IMR-90 (cell line): Measurements from ENCODE around the gene DOCK10. TPM values are rescaled to one million over a fixed set of nuclear protein-coding genes. Genes with fewer than 3 reads are reported as not detected.

Experiments
- ATAC-seq: fragments of 200-7000 bp; cut with Tn5 transposase; 2 replicates; pipeline ENCODE4 v1.9.1; 2020; ENCODE audit warnings: low read depth, mild to moderate bottlenecking, moderate library complexity
- BruUV-seq: library from RNA; stranded (reverse); fragments of 400-500 nt; replicated peaks from 2 replicates; lab custom pipeline; 2021; lab: Mats Ljungman, UMichigan
- CTCF ChIA-PET: fragments of 300-600 bp; formaldehyde crosslinking; extraction: SDS; loops from one replicate; lab custom pipeline; 2021; ENCODE audit warnings: antibody characterized with exemption; lab: Yijun Ruan, JAX
- POLR2A ChIA-PET: fragments of 300-600 bp; sonication (Branson Sonifier 250); formaldehyde crosslinking; loops from one replicate; lab custom pipeline; 2022; ENCODE audit warnings: antibody characterized with exemption; ENCODE audit not compliant: unreplicated experiment; lab: Charles Lee
- DNase-seq: peaks from one replicate; pipeline ENCODE4 v3.0.0; 2013
- H2AFZ ChIP-seq: replicated peaks from 2 replicates; pipeline ENCODE3; 2013; ENCODE audit warnings: low read length, mild to moderate bottlenecking; ENCODE audit not compliant: poor library complexity
- H2AK5ac ChIP-seq: 2 replicates; pipeline ENCODE4 v1.6.1; 2013; ENCODE audit warnings: low read depth, low read length, inconsistent platforms
- H2AK9ac ChIP-seq: replicated peaks from 2 replicates; pipeline ENCODE3; 2013; ENCODE audit warnings: mild to moderate bottlenecking, low read depth, low read length, moderate library complexity; ENCODE audit not compliant: poor library complexity
- H2BK120ac ChIP-seq: 2 replicates; pipeline ENCODE4 v1.6.1; 2013; ENCODE audit warnings: low read depth, low read length, inconsistent platforms
- H2BK15ac ChIP-seq: 3 replicates; pipeline ENCODE4 v1.6.1; 2013; ENCODE audit warnings: low read depth, low read length, inconsistent platforms
- H2BK20ac ChIP-seq: 2 replicates; pipeline ENCODE4 v1.6.1; 2013; ENCODE audit warnings: low read depth, mild to moderate bottlenecking, inconsistent platforms, low read length, moderate library complexity
- H2BK5ac ChIP-seq: 2 replicates; pipeline ENCODE4 v1.6.1; 2013; ENCODE audit warnings: mild to moderate bottlenecking, low read depth, low read length, inconsistent platforms; ENCODE audit not compliant: poor library complexity, severe bottlenecking
- H3K14ac ChIP-seq: replicated peaks from 2 replicates; pipeline ENCODE4 v1.6.1; 2013; ENCODE audit warnings: low read depth, low read length, inconsistent platforms
- H3K18ac ChIP-seq: 2 replicates; pipeline ENCODE4 v1.6.1; 2013; ENCODE audit warnings: low read depth, low read length, control low read depth
- H3K23ac ChIP-seq: 2 replicates; pipeline ENCODE4 v1.6.1; 2013; ENCODE audit warnings: low read depth, low read length, inconsistent platforms
- H3K27ac ChIP-seq: 2 replicates; pipeline ENCODE4 v1.5.1; 2013; ENCODE audit warnings: mild to moderate bottlenecking, control low read depth, low read length; ENCODE audit not compliant: insufficient read depth
- H3K27me3 ChIP-seq: 2 replicates; pipeline ENCODE4 v1.6.1; 2013; ENCODE audit warnings: low read length; ENCODE audit not compliant: control insufficient read depth, insufficient read depth
- H3K36me3 ChIP-seq: 2 replicates; pipeline ENCODE4 v1.6.1; 2013; ENCODE audit warnings: low read length, mixed read lengths; ENCODE audit not compliant: control insufficient read depth, insufficient read depth
- H3K4ac ChIP-seq: 2 replicates; pipeline ENCODE4 v1.6.1; 2013; ENCODE audit warnings: low read depth, low read length, inconsistent platforms
- H3K4me1 ChIP-seq: 2 replicates; pipeline ENCODE4 v1.6.1; 2013; ENCODE audit warnings: low read length, mixed read lengths; ENCODE audit not compliant: control insufficient read depth, insufficient read depth
- H3K4me2 ChIP-seq: 2 replicates; pipeline ENCODE4 v1.6.1; 2013; ENCODE audit warnings: low read depth, mild to moderate bottlenecking, control low read depth, low read length, moderate library complexity
- H3K4me3 ChIP-seq: 2 replicates; pipeline ENCODE4 v1.5.1; 2013; ENCODE audit warnings: low read depth, mild to moderate bottlenecking, control low read depth, low read length, moderate library complexity; ENCODE audit not compliant: insufficient read depth
- H3K56ac ChIP-seq: 2 replicates; pipeline ENCODE4 v1.6.1; 2013; ENCODE audit warnings: low read length, inconsistent platforms; ENCODE audit not compliant: insufficient read depth; ENCODE audit errors: extremely low read depth
- H3K79me1 ChIP-seq, 2 experiments: 2 replicates each; pipeline ENCODE4 v1.6.1; 2013; ENCODE audit warnings: low read length in 2 of 2, inconsistent platforms in 1 of 2, low read depth in 1 of 2
- H3K9ac ChIP-seq: 2 replicates; pipeline ENCODE4 v1.6.1; 2013; ENCODE audit warnings: low read depth, low read length, control low read depth
- H3K9me1 ChIP-seq: 2 replicates; pipeline ENCODE4 v1.6.1; 2013; ENCODE audit warnings: low read length, inconsistent platforms; ENCODE audit not compliant: insufficient read depth
- H3K9me3 ChIP-seq: 2 replicates; pipeline ENCODE4 v1.6.1; 2013; ENCODE audit warnings: low read length; ENCODE audit not compliant: control insufficient read depth, insufficient read depth
- H4K20me1 ChIP-seq: 2 replicates; pipeline ENCODE4 v1.6.1; 2013; ENCODE audit warnings: low read length, inconsistent platforms; ENCODE audit not compliant: insufficient read depth
- H4K5ac ChIP-seq: 2 replicates; pipeline ENCODE4 v1.6.1; 2013; ENCODE audit warnings: mild to moderate bottlenecking, low read depth, low read length, control low read depth
- H4K8ac ChIP-seq, 2 experiments: 2 replicates each; pipeline ENCODE4 v1.6.1; 2013; ENCODE audit warnings: low read depth in 2 of 2, low read length in 2 of 2, control low read depth in 1 of 2, inconsistent platforms in 1 of 2
- H4K91ac ChIP-seq: 2 replicates; pipeline ENCODE4 v1.6.1; 2013; ENCODE audit warnings: low read depth, low read length, inconsistent platforms; ENCODE audit not compliant: insufficient read depth
- BHLHE40 ChIP-seq: fragments of 150-350 bp; IDR thresholded peaks from 2 replicates; pipeline ENCODE4 v1.6.1; 2016; ENCODE audit warnings: mild to moderate bottlenecking, low read depth, low read length
- CEBPB ChIP-seq: IDR thresholded peaks from 2 replicates; pipeline ENCODE4 v1.6.1; 2012; ENCODE audit warnings: low read depth, low read length, improper control_type of control experiment
- CTCF ChIP-seq: conservative IDR thresholded peaks from 2 replicates; pipeline ENCODE4 v1.5.1; 2012; ENCODE audit warnings: mild to moderate bottlenecking, low read depth, low read length, improper control_type of control experiment
- FOS ChIP-seq: fragments of 150-350 bp; IDR thresholded peaks from 2 replicates; pipeline ENCODE4 v1.6.1; 2016; ENCODE audit warnings: low read depth, low read length
- MAFK ChIP-seq: IDR thresholded peaks from 2 replicates; pipeline ENCODE4 v1.6.1; 2012; ENCODE audit warnings: low read depth, low read length, improper control_type of control experiment
- MAZ ChIP-seq: IDR thresholded peaks from 2 replicates; pipeline ENCODE4 v1.6.1; 2012; ENCODE audit warnings: low read depth, mild to moderate bottlenecking, low read length, improper control_type of control experiment, moderate library complexity, borderline replicate concordance
- MXI1 ChIP-seq: IDR thresholded peaks from 2 replicates; pipeline ENCODE4 v1.6.1; 2012; ENCODE audit warnings: low read depth, mild to moderate bottlenecking, low read length, moderate library complexity, borderline replicate concordance
- RCOR1 ChIP-seq: IDR thresholded peaks from 2 replicates; pipeline ENCODE4 v1.6.1; 2012; ENCODE audit warnings: mild to moderate bottlenecking, low read length, improper control_type of control experiment; ENCODE audit not compliant: insufficient replicate concordance
- SMC3 ChIP-seq: fragments of 150-350 bp; IDR thresholded peaks from 2 replicates; pipeline ENCODE4 v1.6.1; 2016; ENCODE audit warnings: low read depth, mild to moderate bottlenecking, antibody characterized with exemption, low read length, moderate library complexity
- WGBS, 2 experiments: methylation state at CpG; one replicate each; pipeline versions ENCODE4 v1.1.5 to v1.1.7; 2013; ENCODE audit warnings: missing lambda C conversion rate in 2 of 2; ENCODE audit not compliant: insufficient read length in 1 of 2; ENCODE audit errors: extremely low coverage in 2 of 2; 5-methylcytosine and 5-hydroxymethylcytosine counted together
- dilution Hi-C: fragments of 300-500 bp; cut with HindIII; formaldehyde crosslinking; loops from one replicate; pipeline ENCODE4 v1.14.3; 2018; ENCODE audit warnings: low sequenced_read_pairs; ENCODE audit not compliant: unreplicated experiment
- in situ Hi-C: fragments of 300-500 bp; cut with MboI; formaldehyde crosslinking; loops from 3 replicates; pipeline ENCODE4 v1.14.3; 2019; ENCODE audit warnings: low sequenced_read_pairs, inconsistent platforms, mixed read lengths
- intact Hi-C: fragments of 100-400 bp; cut with micrococcal nuclease; formaldehyde crosslinking; loops from 2 replicates; pipeline ENCODE4 v1.10.0; 2022
- polyA plus RNA-seq, 3 experiments: library from polyadenylated mRNA; depleted of rRNA; stranded (reverse); fragments of >200 nt; gene quantifications; 2 replicates each; pipeline ENCODE4 v1.2.3, GENCODE V29; 2012; ENCODE audit warnings: low replicate concordance in 1 of 3
- total RNA-seq: library from RNA; depleted of rRNA; stranded (reverse); fragments of >200 nt; gene quantifications from 2 replicates; pipeline ENCODE4 v1.2.3, GENCODE V29; 2012

DOCK10 gene
- total and polyA plus RNA-seq, 2 of the 4 experiments (the other 2 are of a cell fraction): 58.6 to 75.3 TPM

GRCh38 chr2:225002656-225003045 is 39.6 kb downstream of the DOCK10 start:
- Histone ChIP-seq H2BK120ac (no peak overlapping the region), H2BK5ac (no peak overlapping the region), H3K4ac (no peak overlapping the region), H2BK15ac (no peak overlapping the region), H3K9ac (no peak overlapping the region), H3K4me3 (no peak overlapping the region), H2AFZ (no peak overlapping the region), H3K9me1 (peaks cover 5% of the 10 kb centered on the region), H4K91ac (no peak overlapping the region), H2AK9ac (no peak overlapping the region), H3K4me2 (no peak overlapping the region), H3K9me3 (no peaks in the 10 kb centered on the region), H4K5ac (no peak overlapping the region), H3K23ac (no peak overlapping the region), H4K20me1 (no peaks in the 10 kb centered on the region), H4K8ac (no peak overlapping the region; a peak in 1 of 4 replicates), H2AK5ac (no peak overlapping the region), H3K18ac (no peak overlapping the region), H3K27ac (no peak overlapping the region), H3K79me1 (peaks cover 34 to 66% of the 10 kb centered on the region in 2 experiments), H2BK20ac (no peak overlapping the region), H3K14ac (no peak overlapping the region), H3K27me3 (no peaks in the 10 kb centered on the region), H3K4me1 (peaks cover 7% of the 10 kb centered on the region), H3K56ac (no peak overlapping the region), H3K36me3 (no peaks in the 10 kb centered on the region)
- CTCF ChIA-PET: interaction anchor here (0.7 to 0.8 kb wide), 2 partner anchors 10 to 165 kb away, joined by 3 to 4 read pairs; no protein-coding TSS in a partner anchor
- dilution Hi-C loops (no loop called here), in situ Hi-C loops (loop anchor here (25.0 kb wide), 2 partner anchors 640 to 660 kb away; no protein-coding TSS in a partner anchor), intact Hi-C loops (loop anchor here (1.0 to 5.0 kb wide), 8 partner anchors 116 to 658 kb away; partner anchors contain the start of gene CUL3)
- ATAC-seq (no peak), DNase-seq (no peak)
- WGBS, 2 experiments: 80% methylated on average over 1 of the region's 5 CpGs; no CpG with 5 or more reads in 1 of the 2 experiments
- POLR2A ChIA-PET: no interaction called here
- BruUV-seq: no TSS peak
- TF ChIP-seq FOS: no peak
- no peak for TF ChIP-seq SMC3
- no peak for TF ChIP-seq MXI1
- no peak for TF ChIP-seq MAFK
- no peak for TF ChIP-seq MAZ
- TF ChIP-seq BHLHE40: no peak
- TF ChIP-seq CTCF: no peak
- TF ChIP-seq CEBPB: no peak
- no peak for TF ChIP-seq RCOR1
